GM12874 (cell line): ENCODE measurements around the gene BRI3.

ENCODE experiments used
- CTCF ChIP-seq: IDR thresholded peaks from 2 replicates; pipeline ENCODE4 v1.5.1; 2011; ENCODE audit warnings: low read depth, mild to moderate bottlenecking, control low read depth, low read length, moderate library complexity; ENCODE audit not compliant: insufficient read depth

The BRI3 gene

GRCh38 chr7:98283887-98284222 is 2.4 kb downstream of the BRI3 start:
- no peak for TF ChIP-seq CTCF

GRCh38 chr7:98284335-98285036 is 3.0 kb downstream of the BRI3 start:
- no peak for TF ChIP-seq CTCF

GRCh38 chr7:98285157-98286092 is 3.9 kb downstream of the BRI3 start:
- no peak for TF ChIP-seq CTCF

- no peak for TF ChIP-seq CTCF
Measured at GRCh38 chr7:98286093-98286539, 4.6 kb downstream of the BRI3 start.

- TF ChIP-seq CTCF, result no peak
Measured at GRCh38 chr7:98286701-98287485, 5.4 kb downstream of the BRI3 start.

- TF ChIP-seq CTCF, result no peak
Measured at GRCh38 chr7:98287486-98287959, 6.0 kb downstream of the BRI3 start.
